GM23248 (cell line): Measurements from ENCODE around the gene TTC24. TPM values are rescaled to one million over a fixed set of nuclear protein-coding genes. Genes with fewer than 3 reads are reported as not detected.

Experiments
- DNase-seq: peaks from one replicate; pipeline ENCODE4 v3.0.0-alpha.2; 2015
- H2AFZ ChIP-seq: fragments of 200-600 bp; sonication (generic); 2 replicates; pipeline ENCODE4 v1.6.1; 2016; ENCODE audit warnings: antibody characterized with exemption
- H3F3A ChIP-seq: fragments of 200-600 bp; sonication (generic); 2 replicates; pipeline ENCODE4 v1.6.1; 2016; ENCODE audit warnings: mild to moderate bottlenecking, antibody characterized with exemption, mixed run types; ENCODE audit not compliant: insufficient read depth
- H3K27ac ChIP-seq: fragments of 200-600 bp; sonication (generic); 2 replicates; pipeline ENCODE4 v1.5.1; 2016; ENCODE audit warnings: mild to moderate bottlenecking
- H3K27me3 ChIP-seq: fragments of 200-600 bp; sonication (generic); replicated peaks from 2 replicates; pipeline ENCODE4 v1.6.1; 2016; ENCODE audit warnings: mild to moderate bottlenecking; ENCODE audit not compliant: insufficient read depth
- H3K36me3 ChIP-seq: fragments of 200-600 bp; sonication (generic); 2 replicates; pipeline ENCODE4 v1.6.1; 2016; ENCODE audit warnings: low read depth, mild to moderate bottlenecking
- H3K4me1 ChIP-seq: fragments of 200-600 bp; sonication (generic); 2 replicates; pipeline ENCODE4 v1.6.1; 2016; ENCODE audit warnings: mild to moderate bottlenecking; ENCODE audit not compliant: insufficient read depth
- H3K4me2 ChIP-seq: fragments of 200-600 bp; sonication (generic); one replicate; pipeline ENCODE4 v1.6.1; 2016; ENCODE audit warnings: mild to moderate bottlenecking; ENCODE audit not compliant: unreplicated experiment
- H3K4me3 ChIP-seq: fragments of 200-600 bp; sonication (generic); 2 replicates; pipeline ENCODE4 v1.5.1; 2016; ENCODE audit warnings: mild to moderate bottlenecking
- H3K79me2 ChIP-seq: fragments of 200-600 bp; sonication (generic); 2 replicates; pipeline ENCODE4 v1.6.1; 2016; ENCODE audit warnings: mild to moderate bottlenecking; ENCODE audit not compliant: insufficient read depth
- H3K9ac ChIP-seq: fragments of 200-600 bp; sonication (generic); 2 replicates; pipeline ENCODE4 v1.6.1; 2016; ENCODE audit warnings: mild to moderate bottlenecking
- H3K9me2 ChIP-seq: fragments of 200-600 bp; sonication (generic); 2 replicates; pipeline ENCODE4 v1.6.1; 2016; ENCODE audit warnings: mixed run types, mild to moderate bottlenecking, moderate library complexity; ENCODE audit not compliant: insufficient read depth
- H3K9me3 ChIP-seq: fragments of 200-600 bp; sonication (generic); one replicate; pipeline ENCODE4 v1.6.1; 2017; ENCODE audit warnings: low read depth
- H4K20me1 ChIP-seq: fragments of 200-600 bp; sonication (generic); 2 replicates; pipeline ENCODE4 v1.6.0; 2016; ENCODE audit not compliant: insufficient read depth
- EZH2 ChIP-seq: fragments of 200-600 bp; sonication (generic); IDR thresholded peaks from 2 replicates; pipeline ENCODE4 v1.6.1; 2018; ENCODE audit warnings: antibody characterized with exemption, mild to moderate bottlenecking; ENCODE audit not compliant: insufficient read depth, poor library complexity, severe bottlenecking
- EZH2phosphoT487 ChIP-seq: fragments of 200-600 bp; sonication (generic); IDR thresholded peaks from 2 replicates; pipeline ENCODE4 v1.6.1; 2018; ENCODE audit warnings: antibody characterized with exemption, moderate library complexity, mild to moderate bottlenecking, low read depth; ENCODE audit not compliant: insufficient read depth
- WGBS, 2 experiments: methylation state at CpG; one replicate each; pipeline ENCODE4 v1.1.6; 2015 to 2017; ENCODE audit warnings: low lambda C conversion rate in 2 of 2, low coverage in 1 of 2; ENCODE audit errors: missing lambda C conversion rate in 2 of 2; 5-methylcytosine and 5-hydroxymethylcytosine counted together
- in situ Hi-C: fragments of 300-500 bp; cut with MboI; formaldehyde crosslinking; loops from 2 replicates; pipeline ENCODE4 v1.15.0; 2020
- polyA plus RNA-seq: library from polyadenylated mRNA; unstranded; fragments of >200 nt; fragmentation: Nextera tagmentation; extraction: Ambion mirVana; gene quantifications from 2 replicates; pipeline ENCODE4 v1.2.1, GENCODE V29; 2016
- total RNA-seq: library from RNA; depleted of rRNA; stranded (reverse); fragments of >200 nt; shearing (Covaris generic); gene quantifications from 2 replicates; pipeline ENCODE4 v1.2.3, GENCODE V29; 2014

Gene TTC24
- total and polyA plus RNA-seq, 2 experiments from 2014 or later: not detected

DNA sequence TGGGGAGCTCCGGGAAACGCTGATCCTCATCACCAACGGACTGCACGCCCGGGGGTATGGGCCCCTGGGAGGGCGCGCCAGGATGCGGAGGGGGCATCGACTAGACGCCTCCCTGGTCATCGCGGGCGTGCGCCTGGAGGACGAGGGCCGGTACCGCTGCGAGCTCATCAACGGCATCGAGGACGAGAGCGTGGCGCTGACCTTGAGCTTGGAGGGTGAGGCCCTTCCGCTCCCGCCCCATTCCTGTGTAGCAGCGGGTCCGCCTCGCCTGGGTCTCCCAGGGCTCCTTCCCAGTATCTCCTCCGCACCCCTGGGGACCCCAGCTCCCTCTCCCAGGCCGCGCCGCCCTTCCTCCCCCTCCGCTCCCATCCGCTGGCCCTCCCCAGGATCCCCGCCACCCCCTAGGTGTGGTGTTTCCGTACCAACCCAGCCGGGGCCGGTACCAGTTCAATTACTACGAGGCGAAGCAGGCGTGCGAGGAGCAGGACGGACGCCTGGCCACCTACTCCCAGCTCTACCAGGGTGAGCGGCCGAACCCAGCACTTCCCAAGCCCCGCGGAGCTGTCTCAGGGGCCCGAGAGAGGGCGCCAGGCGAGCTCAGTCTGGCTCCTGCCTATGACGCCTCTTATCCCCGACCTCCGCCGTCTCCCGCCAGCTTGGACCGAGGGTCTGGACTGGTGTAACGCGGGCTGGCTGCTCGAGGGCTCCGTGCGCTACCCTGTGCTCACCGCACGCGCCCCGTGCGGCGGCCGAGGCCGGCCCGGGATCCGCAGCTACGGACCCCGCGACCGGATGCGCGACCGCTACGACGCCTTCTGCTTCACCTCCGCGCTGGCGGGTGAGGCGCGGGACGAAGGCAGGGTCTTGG, 44.7 kb downstream of the TTC24 start:
- Histone ChIP-seq H3K4me2 (peak overlapping the region; percentile 28), H3K27me3 (peaks cover 57% of the 10 kb centered on the region), H3K36me3 (no peaks in the 10 kb centered on the region), H4K20me1 (no peaks in the 10 kb centered on the region), H3K79me2 (no peaks in the 10 kb centered on the region), H3K4me3 (peak overlapping the region; percentile 52), H2AFZ (peak overlapping the region; percentile 51), H3K9me2 (no peaks in the 10 kb centered on the region), H3K9me3 (no peaks in the 10 kb centered on the region), H3F3A (no peaks in the 10 kb centered on the region), H3K9ac (no peak overlapping the region), H3K27ac (no peak overlapping the region), H3K4me1 (no peaks in the 10 kb centered on the region)
- 2 to 4% methylated on average over 78 to 83 of the region's 87 CpGs for WGBS, 2 experiments
- TF ChIP-seq EZH2 (peak; percentile 98), EZH2phosphoT487 (peak; percentile 58; the same call in 1 of the 2 replicates)
- in situ Hi-C loops: no loop called here
- DNase-seq: peak; percentile 71

DNA sequence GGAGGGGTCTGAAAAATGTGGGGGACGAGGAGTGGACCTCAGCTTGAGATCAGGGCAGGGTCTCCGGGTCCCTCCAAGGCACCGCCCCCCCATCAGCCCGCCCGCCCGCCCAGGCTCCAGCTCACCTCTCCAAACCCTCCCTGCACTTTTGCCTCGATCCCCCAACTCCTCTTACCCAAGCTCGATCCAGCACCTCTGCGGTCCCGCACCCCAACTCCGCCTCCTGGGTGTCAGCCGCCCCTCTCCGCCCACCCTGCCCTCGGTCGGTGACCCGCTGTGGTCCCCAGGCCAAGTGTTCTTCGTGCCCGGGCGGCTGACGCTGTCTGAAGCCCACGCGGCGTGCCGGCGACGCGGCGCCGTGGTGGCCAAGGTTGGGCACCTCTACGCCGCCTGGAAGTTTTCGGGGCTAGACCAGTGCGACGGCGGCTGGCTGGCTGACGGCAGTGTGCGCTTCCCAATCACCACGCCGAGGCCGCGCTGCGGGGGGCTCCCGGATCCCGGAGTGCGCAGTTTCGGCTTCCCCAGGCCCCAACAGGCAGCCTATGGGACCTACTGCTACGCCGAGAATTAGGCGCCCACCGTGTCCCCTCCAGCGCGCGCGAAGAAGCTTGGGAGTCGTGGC, 45.4 kb downstream of the TTC24 start:
- Histone ChIP-seq H4K20me1 (no peaks in the 10 kb centered on the region), H3K27me3 (peaks cover 55% of the 10 kb centered on the region)
- in situ Hi-C loops: no loop called here

DNA sequence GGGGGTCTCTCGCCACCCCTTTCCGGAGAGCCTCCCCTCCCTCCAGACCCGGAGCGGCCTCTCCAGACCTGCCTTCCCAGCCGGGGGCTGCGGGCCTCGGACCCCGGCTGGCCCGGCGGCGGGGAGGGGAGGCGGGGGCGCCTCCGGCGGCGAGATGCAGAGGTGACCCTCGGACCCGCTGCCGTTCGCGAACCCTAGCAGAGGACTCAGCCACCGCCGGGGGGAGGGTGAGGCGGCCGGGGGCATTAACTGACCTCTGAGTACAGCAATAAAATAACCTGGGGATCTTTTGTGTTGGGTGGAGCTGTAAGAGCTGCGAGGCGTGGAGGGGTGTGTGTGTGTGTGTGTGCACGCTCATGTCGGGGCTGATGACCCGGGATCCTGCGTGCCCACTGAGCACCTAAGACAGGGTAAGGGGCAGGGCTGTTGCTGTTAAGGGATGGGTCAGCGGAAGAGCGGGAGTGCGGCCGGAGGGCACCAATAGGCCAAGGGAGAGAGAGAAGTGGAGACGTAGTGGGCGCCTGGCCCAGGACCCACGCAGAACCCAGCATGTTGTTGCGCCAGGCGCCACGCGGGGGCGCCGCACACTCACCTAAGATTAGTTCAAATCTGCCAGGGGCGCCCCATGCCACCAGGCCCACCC, 46.0 kb downstream of the TTC24 start:
- Histone ChIP-seq H3K79me2 (no peaks in the 10 kb centered on the region), H3K36me3 (no peaks in the 10 kb centered on the region), H3F3A (no peaks in the 10 kb centered on the region), H3K4me1 (no peaks in the 10 kb centered on the region), H3K4me3 (no peak overlapping the region), H3K9ac (no peak overlapping the region), H3K27me3 (peaks cover 55% of the 10 kb centered on the region), H3K9me2 (no peaks in the 10 kb centered on the region), H4K20me1 (no peaks in the 10 kb centered on the region), H2AFZ (no peak overlapping the region), H3K4me2 (peak overlapping the region; percentile 48), H3K9me3 (no peaks in the 10 kb centered on the region), H3K27ac (no peak overlapping the region)
- WGBS, 2 experiments: 0 to 1% methylated on average over 26 to 43 of the region's 45 CpGs
- peak; percentile 56 for DNase-seq
- TF ChIP-seq EZH2 (peak; percentile 60), EZH2phosphoT487 (no peak; the same call in 1 of the 2 replicates)
- in situ Hi-C loops: no loop called here

More for the DNA sequence above, 45.4 kb downstream of the TTC24 start:
- Histone ChIP-seq H3K79me2 (no peaks in the 10 kb centered on the region), H3K9me3 (no peaks in the 10 kb centered on the region), H3K4me2 (no peak overlapping the region), H3K9me2 (no peaks in the 10 kb centered on the region), H3K36me3 (no peaks in the 10 kb centered on the region), H3K27ac (no peak overlapping the region), H3K4me1 (no peaks in the 10 kb centered on the region), H2AFZ (no peak overlapping the region), H3F3A (no peaks in the 10 kb centered on the region), H3K9ac (no peak overlapping the region), H3K4me3 (no peak overlapping the region)
- TF ChIP-seq EZH2phosphoT487: no peak; the same call in none of the 2 replicates
- no peak for TF ChIP-seq EZH2
- no peak for DNase-seq
- WGBS, 2 experiments: 3 to 5% methylated on average over 47 to 52 of the region's 55 CpGs

DNA sequence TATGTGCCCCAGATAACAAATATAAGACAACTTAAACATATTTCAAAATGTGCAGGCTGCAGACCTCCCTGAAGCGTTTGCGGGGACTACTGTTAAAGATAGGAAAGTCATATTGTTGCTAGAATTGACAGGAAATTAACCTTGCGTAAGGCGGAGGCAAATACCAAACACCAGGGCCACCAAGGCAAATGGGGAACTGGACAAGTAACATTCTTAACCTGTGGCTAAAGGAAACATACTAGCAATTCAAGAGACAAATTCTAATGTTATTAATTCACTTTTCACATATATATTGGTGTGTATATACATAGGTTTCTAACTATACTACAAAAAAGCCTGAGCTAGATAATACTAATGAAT, 46.5 kb downstream of the TTC24 start:
- no peaks in the 10 kb centered on the region for H3K36me3 ChIP-seq
- H3K79me2 ChIP-seq: no peaks in the 10 kb centered on the region
- no peak overlapping the region for H3K4me2 ChIP-seq
- TF ChIP-seq EZH2: no peak
- TF ChIP-seq EZH2phosphoT487: no peak
- H3F3A ChIP-seq: no peaks in the 10 kb centered on the region
- no peak for DNase-seq
- WGBS, 2 experiments: 47 to 49% methylated on average over 4 of the region's 4 CpGs
- no peak overlapping the region for H3K4me3 ChIP-seq
- in situ Hi-C loops: no loop called here
- H4K20me1 ChIP-seq: no peaks in the 10 kb centered on the region
- H3K9me2 ChIP-seq: no peaks in the 10 kb centered on the region
- H3K27ac ChIP-seq: no peak overlapping the region
- H3K4me1 ChIP-seq: no peaks in the 10 kb centered on the region
- peaks cover 57% of the 10 kb centered on the region for H3K27me3 ChIP-seq
- no peak overlapping the region for H3K9ac ChIP-seq
- H3K9me3 ChIP-seq: no peaks in the 10 kb centered on the region
- no peak overlapping the region for H2AFZ ChIP-seq
